Measurements from ENCODE around the gene SPEM1. TPM values are rescaled to one million over a fixed set of nuclear protein-coding genes. Genes with fewer than 3 reads are reported as not detected.

Gene SPEM1
- total and polyA plus RNA-seq, 2 of the 13 experiments (the other 11 are each of a cell fraction or from before 2014, with no cell fraction given): not detected

DNA sequence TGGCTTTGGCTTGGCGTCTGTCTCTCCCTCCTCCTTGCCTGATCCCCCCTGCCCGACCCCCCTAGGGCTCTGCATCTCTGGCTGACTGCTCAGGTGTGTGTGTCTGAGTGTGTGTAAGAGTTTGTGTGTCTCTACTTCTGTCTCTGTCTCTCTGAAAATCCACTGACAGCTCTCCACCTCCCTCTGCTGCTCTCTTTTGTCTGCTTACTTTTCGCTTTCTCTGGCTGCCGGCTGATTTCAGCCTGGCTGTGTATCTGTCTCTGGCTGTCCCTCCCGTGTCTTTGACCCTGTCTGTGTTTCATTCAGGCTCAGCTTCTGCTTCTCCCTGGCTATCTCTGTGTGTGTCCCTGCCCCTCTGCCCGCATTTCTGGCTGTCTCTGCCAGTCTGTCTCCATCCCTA is 3.8 kb upstream of the SPEM1 start (continued):
- TF ChIP-seq TCF12 (IDR thresholded peaks at IDR 0.05) (no peak), TCF12 (CRISPR knock-in tag; IDR thresholded peaks at IDR 0.05) (no peak), KMT2A (CRISPR knock-in tag; IDR thresholded peaks at IDR 0.05) (no peak), NFIB (CRISPR knock-in tag; IDR thresholded peaks at IDR 0.05; ENCODE audit: borderline replicate concordance) (no peak), ZFP62 (CRISPR knock-in tag; IDR thresholded peaks at IDR 0.05) (no peak), ZNF30 (CRISPR knock-in tag; IDR thresholded peaks at IDR 0.05) (no peak), STAG1 (CRISPR knock-in tag; IDR thresholded peaks at IDR 0.05) (peak; percentile 39), ZNF205 (CRISPR knock-in tag; IDR thresholded peaks at IDR 0.05) (no peak), RXRB (CRISPR knock-in tag; IDR thresholded peaks at IDR 0.05; ENCODE audit: borderline replicate concordance) (no peak)

DNA sequence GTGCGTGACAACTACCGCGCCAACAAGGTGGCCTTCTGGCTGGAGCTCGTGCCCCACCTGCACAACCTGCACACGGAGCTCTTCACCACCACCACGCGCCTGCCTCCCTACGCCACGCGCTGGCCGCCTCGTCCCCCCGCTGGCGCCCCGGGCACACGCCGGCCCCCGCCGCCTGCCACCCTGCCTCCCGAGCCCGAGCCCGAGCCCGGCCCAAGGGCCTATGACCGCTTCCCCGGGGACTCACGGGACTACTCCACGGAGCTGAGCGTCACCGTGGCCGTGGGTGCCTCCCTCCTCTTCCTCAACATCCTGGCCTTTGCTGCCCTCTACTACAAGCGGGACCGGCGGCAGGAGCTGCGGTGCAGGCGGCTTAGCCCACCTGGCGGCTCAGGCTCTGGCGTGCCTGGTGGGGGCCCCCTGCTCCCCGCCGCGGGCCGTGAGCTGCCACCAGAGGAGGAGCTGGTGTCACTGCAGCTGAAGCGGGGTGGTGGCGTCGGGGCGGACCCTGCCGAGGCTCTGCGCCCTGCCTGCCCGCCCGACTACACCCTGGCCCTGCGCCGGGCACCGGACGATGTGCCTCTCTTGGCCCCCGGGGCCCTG is 3.0 kb upstream of the SPEM1 start:
- Histone ChIP-seq H3K4me3 (replicated peaks in 1 of 3; ENCODE audit: insufficient read depth in 1 of 3, low read depth in 2 of 3, low read length in 3 of 3) (no peak overlapping the region), H3K4me1 (ENCODE audit: insufficient read depth, low read length) (0 out of 2 replicates have a peak, but pooled peaks cover 13% of the 10 kb centered on the region), H3K36me3 (replicated peaks in 1 of 2; ENCODE audit: control insufficient read depth in 1 of 2, insufficient read depth in 2 of 2, low read length in 2 of 2) (no peaks in the 10 kb centered on the region), H3K79me2 (ENCODE audit: insufficient read depth, low read length) (no peaks in the 10 kb centered on the region), H4K20me1 (ENCODE audit: insufficient read depth, low read length) (no peaks in the 10 kb centered on the region), H3K9me3 (ENCODE audit: low read length) (no peaks in the 10 kb centered on the region), H3K27me3 (ENCODE audit: control insufficient read depth in 1 of 2, insufficient read depth in 2 of 2, low read length in 2 of 2) (peaks cover 1 to 5% of the 10 kb centered on the region in 2 experiments; a peak in 1 of 5 replicates), H3K9ac (ENCODE audit: insufficient read depth, low read depth, low read length) (no peak overlapping the region), H3K4me2 (ENCODE audit: low read depth, low read length) (no peak overlapping the region), H3K27ac (ENCODE audit: extremely low read length, insufficient read depth, low read length) (no peak overlapping the region), H2AFZ (ENCODE audit: low read length) (no peak overlapping the region)
- CTCF ChIA-PET (ENCODE audit: low intra/inter-chr PET ratio, low total read pairs): no interaction called here
- BruUV-seq (replicated peaks): no TSS peak
- FAIRE-seq (no peak), DNase-seq (ENCODE audit: low spot score) (no peak), ATAC-seq (no peak)
- POLR2A ChIA-PET: no interaction called here
- in situ Hi-C loops (cut with HindIII; ENCODE audit: extremely low pct_ligation_motif_present, low pct_unique_long_range_greater_than_20kb) (no loop called here), intact Hi-C loops (cut with micrococcal nuclease; ENCODE audit: unreplicated experiment) (no loop called here)
- WGBS (ENCODE audit: low lambda C conversion rate): 95% methylated on average over 50 of the region's 54 CpGs
- TF ChIP-seq, protein P1, sequence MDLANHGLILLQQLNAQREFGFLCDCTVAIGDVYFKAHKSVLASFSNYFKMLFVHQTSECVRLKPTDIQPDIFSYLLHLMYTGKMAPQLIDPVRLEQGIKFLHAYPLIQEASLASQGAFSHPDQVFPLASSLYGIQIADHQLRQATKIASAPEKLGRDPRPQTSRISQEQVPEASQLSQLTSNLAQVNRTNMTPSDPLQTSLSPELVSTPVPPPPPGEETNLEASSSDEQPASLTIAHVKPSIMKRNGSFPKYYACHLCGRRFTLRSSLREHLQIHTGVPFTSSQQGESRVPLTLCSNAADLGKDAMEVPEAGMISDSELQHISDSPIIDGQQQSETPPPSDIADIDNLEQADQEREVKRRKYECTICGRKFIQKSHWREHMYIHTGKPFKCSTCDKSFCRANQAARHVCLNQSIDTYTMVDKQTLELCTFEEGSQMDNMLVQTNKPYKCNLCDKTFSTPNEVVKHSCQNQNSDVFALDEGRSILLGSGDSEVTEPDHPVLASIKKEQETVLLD (CRISPR knock-in tag; IDR thresholded peaks at IDR 0.05; ENCODE audit: low read depth): no peak
- TF ChIP-seq, protein P2, sequence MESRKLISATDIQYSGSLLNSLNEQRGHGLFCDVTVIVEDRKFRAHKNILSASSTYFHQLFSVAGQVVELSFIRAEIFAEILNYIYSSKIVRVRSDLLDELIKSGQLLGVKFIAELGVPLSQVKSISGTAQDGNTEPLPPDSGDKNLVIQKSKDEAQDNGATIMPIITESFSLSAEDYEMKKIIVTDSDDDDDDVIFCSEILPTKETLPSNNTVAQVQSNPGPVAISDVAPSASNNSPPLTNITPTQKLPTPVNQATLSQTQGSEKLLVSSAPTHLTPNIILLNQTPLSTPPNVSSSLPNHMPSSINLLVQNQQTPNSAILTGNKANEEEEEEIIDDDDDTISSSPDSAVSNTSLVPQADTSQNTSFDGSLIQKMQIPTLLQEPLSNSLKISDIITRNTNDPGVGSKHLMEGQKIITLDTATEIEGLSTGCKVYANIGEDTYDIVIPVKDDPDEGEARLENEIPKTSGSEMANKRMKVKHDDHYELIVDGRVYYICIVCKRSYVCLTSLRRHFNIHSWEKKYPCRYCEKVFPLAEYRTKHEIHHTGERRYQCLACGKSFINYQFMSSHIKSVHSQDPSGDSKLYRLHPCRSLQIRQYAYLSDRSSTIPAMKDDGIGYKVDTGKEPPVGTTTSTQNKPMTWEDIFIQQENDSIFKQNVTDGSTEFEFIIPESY (CRISPR knock-in tag; IDR thresholded peaks at IDR 0.05): peak; percentile 49; the same call in 1 of the 2 replicates
- TF ChIP-seq BHLHE40 (IDR thresholded peaks at IDR 0.05; ENCODE audit: low read length) (no peak), ZNF674 (CRISPR knock-in tag; IDR thresholded peaks at IDR 0.05; ENCODE audit: low read depth) (no peak)
